Lower lobe of right lung (tissue), 2 donors: ENCODE data around the gene BACE1. TPM values are rescaled to one million over a fixed set of nuclear protein-coding genes. Genes with fewer than 3 reads are reported as not detected.
"Not testable (repeated sequence)": the region's sequence is repeated elsewhere in the genome, so short reads cannot be mapped to it uniquely, and the experiment has no call there.

Experiments used
- ATAC-seq, 2 donors: fragments of 200-7000 bp; cut with Tn5 transposase; one replicate each; pipeline ENCODE4 v1.9.1; 2020 to 2022; ENCODE audit warnings: mild to moderate bottlenecking in 2 of 2, moderate library complexity in 2 of 2
- DNase-seq: peaks from one replicate; pipeline ENCODE4 v3.0.0-alpha.2; 2020
- H3K27ac ChIP-seq: fragments of 200-600 bp; one replicate; pipeline ENCODE4 v1.8.0; 2022
- H3K27me3 ChIP-seq: fragments of 200-600 bp; one replicate; pipeline ENCODE4 v1.8.0; 2022; ENCODE audit warnings: low read depth
- H3K36me3 ChIP-seq: fragments of 200-600 bp; one replicate; pipeline ENCODE4 v1.8.0; 2022; ENCODE audit warnings: mild to moderate bottlenecking
- H3K4me1 ChIP-seq: fragments of 200-600 bp; one replicate; pipeline ENCODE4 v1.8.0; 2022
- H3K4me3 ChIP-seq: fragments of 200-600 bp; one replicate; pipeline ENCODE4 v1.8.0; 2022; ENCODE audit warnings: mild to moderate bottlenecking
- H3K9me3 ChIP-seq: fragments of 200-600 bp; one replicate; pipeline ENCODE4 v1.8.0; 2022
- CTCF ChIP-seq: fragments of 200-600 bp; IDR thresholded peaks from one replicate; pipeline ENCODE4 v1.8.0; 2022; ENCODE audit warnings: antibody characterized with exemption, mild to moderate bottlenecking
- intact Hi-C: fragments of 100-400 bp; cut with DNase I; formaldehyde crosslinking; loops from one replicate; pipeline ENCODE4 v1.11.0; 2022
- total RNA-seq: library from RNA; stranded (reverse); fragmentation: NEBNext Ultra II Directional; extraction: Animal tissue kit (Norgen Biotek cat#: 25700); gene quantifications from one replicate; pipeline ENCODE4 v1.2.1, GENCODE V29; 2021
- donor health status: DM: no; HTN: yes; CAD: no; lungs with severe emphysema.

The BACE1 gene
- total RNA-seq, 1 donor from 2014 or later: 28.4 TPM

- peaks cover 24% of the 10 kb centered on the region for H3K4me1 ChIP-seq
- H3K27me3 ChIP-seq: no peaks in the 10 kb centered on the region
- H3K36me3 ChIP-seq: no peaks in the 10 kb centered on the region
- ATAC-seq (peak; percentile 43 to 64), DNase-seq (no peak)
- H3K9me3 ChIP-seq: no peaks in the 10 kb centered on the region
- intact Hi-C loops: no loop called here
- TF ChIP-seq CTCF: no peak
- peak overlapping the region; percentile 80 for H3K4me3 ChIP-seq
- H3K27ac ChIP-seq: peak overlapping the region; percentile 93
Measured at GRCh38 chr11:117328375-117329010, 12.4 kb upstream of the BACE1 start.

- H3K27ac ChIP-seq: peak within 1 kb of the TSS; percentile 93
- intact Hi-C loops: no loop called here
- peak; percentile 98 to 99 for ATAC-seq
- peak within 1 kb of the TSS; percentile 80 for H3K4me3 ChIP-seq
- no peaks in the 10 kb centered on the region for H3K9me3 ChIP-seq
- H3K27me3 ChIP-seq: no peaks in the 10 kb centered on the region
- H3K36me3 ChIP-seq: no peaks in the 10 kb centered on the region
- H3K4me1 ChIP-seq: peaks cover 24% of the 10 kb centered on the region
- TF ChIP-seq CTCF: no peak
- DNase-seq: peak; percentile 98
Measured at GRCh38 chr11:117327567-117328374, 11.7 kb upstream of the BACE1 start, which contains the start of gene CEP164. Gene CEP164, plus strand, starts transcription at chr11:117327854. Its CDS starts 10,733 bp downstream, at chr11:117338587.

- H3K27me3 ChIP-seq, ATAC-seq, DNase-seq, H3K36me3 ChIP-seq, H3K9me3 ChIP-seq, intact Hi-C loops: not testable (repeated sequence)
- H3K4me3 ChIP-seq: peak overlapping the region; percentile 80
- H3K27ac ChIP-seq: peak overlapping the region; percentile 93
- peaks cover 24% of the 10 kb centered on the region for H3K4me1 ChIP-seq
Measured at GRCh38 chr11:117327255-117327566, 11.2 kb upstream of the BACE1 start.

- H3K4me3 ChIP-seq: no peak overlapping the region
- H3K27me3 ChIP-seq: no peaks in the 10 kb centered on the region
- ATAC-seq (no peak), DNase-seq (no peak)
- H3K4me1 ChIP-seq: peaks cover 19% of the 10 kb centered on the region
- no peaks in the 10 kb centered on the region for H3K36me3 ChIP-seq
- no peak overlapping the region for H3K27ac ChIP-seq
- TF ChIP-seq CTCF: no peak
- intact Hi-C loops: no loop called here
- H3K9me3 ChIP-seq: no peaks in the 10 kb centered on the region
Measured at GRCh38 chr11:117319214-117319840, 3.3 kb upstream of the BACE1 start.

GRCh38 chr11:117318738-117319137, 2.7 kb upstream of the BACE1 start:
- H3K36me3 ChIP-seq: no peaks in the 10 kb centered on the region
- intact Hi-C loops: no loop called here
- no peaks in the 10 kb centered on the region for H3K9me3 ChIP-seq
- H3K4me3 ChIP-seq: no peak overlapping the region
- ATAC-seq: no peak
- DNase-seq: no peak
- no peak for TF ChIP-seq CTCF
- no peak overlapping the region for H3K27ac ChIP-seq
- no peaks in the 10 kb centered on the region for H3K27me3 ChIP-seq
- H3K4me1 ChIP-seq: peaks cover 25% of the 10 kb centered on the region
